H1 (cell line): Measurements from ENCODE around the gene GSTO2. TPM values are rescaled to one million over a fixed set of nuclear protein-coding genes. Genes with fewer than 3 reads are reported as not detected.

Experiments
- CTCF ChIA-PET: fragments of 300-600 bp; sonication (Branson Sonifier 250); formaldehyde crosslinking; loops from one replicate; lab custom pipeline; 2021; ENCODE audit not compliant: partially characterized antibody; lab: Charles Lee
- POLR2A ChIA-PET: fragments of 300-600 bp; sonication (Branson Sonifier 250); formaldehyde crosslinking; loops from one replicate; lab custom pipeline; 2021; ENCODE audit warnings: inconsistent platforms; ENCODE audit not compliant: partially characterized antibody; lab: Charles Lee
- DNase-seq, 2 experiments: peaks; one replicate each; pipeline versions ENCODE4 v3.0.0 to v3.0.0-alpha.2; 2010 to 2022; ENCODE audit warnings: low spot score in 2 of 2, low read depth in 1 of 2, mixed read lengths in 1 of 2
- FAIRE-seq: peaks from 2 replicates; lab custom pipeline; 2011; peaks lifted over from hg19 to GRCh38; lab: Jason Lieb, UNC
- H2AFZ ChIP-seq: 2 replicates; pipeline ENCODE4 v1.8.1; 2012; ENCODE audit warnings: low read length, inconsistent platforms
- H2AK5ac ChIP-seq: 2 replicates; pipeline ENCODE4 v1.6.1; 2013; ENCODE audit warnings: low read depth, low read length
- H2BK120ac ChIP-seq: replicated peaks from 2 replicates; pipeline ENCODE3; 2013; ENCODE audit warnings: low read depth, low read length, inconsistent platforms
- H2BK12ac ChIP-seq: 2 replicates; pipeline ENCODE4 v1.6.1; 2013; ENCODE audit warnings: low read depth, low read length
- H2BK15ac ChIP-seq: 2 replicates; pipeline ENCODE4 v1.6.1; 2013; ENCODE audit warnings: low read length
- H2BK20ac ChIP-seq: 2 replicates; pipeline ENCODE4 v1.6.1; 2013; ENCODE audit warnings: low read length
- H2BK5ac ChIP-seq: 2 replicates; pipeline ENCODE4 v1.6.1; 2013; ENCODE audit warnings: low read depth, low read length
- H3K14ac ChIP-seq: 2 replicates; pipeline ENCODE4 v1.6.1; 2013; ENCODE audit warnings: inconsistent platforms; ENCODE audit not compliant: insufficient read length
- H3K18ac ChIP-seq: 2 replicates; pipeline ENCODE4 v1.6.1; 2013; ENCODE audit warnings: low read length; ENCODE audit errors: extremely low read depth
- H3K23ac ChIP-seq: 2 replicates; pipeline ENCODE4 v1.6.1; 2013; ENCODE audit warnings: inconsistent platforms; ENCODE audit not compliant: insufficient read length
- H3K23me2 ChIP-seq: 2 replicates; pipeline ENCODE4 v1.6.1; 2013; ENCODE audit warnings: low read depth, low read length
- H3K27ac ChIP-seq: 2 replicates; pipeline ENCODE4 v1.6.1; 2011; ENCODE audit warnings: low read depth, low read length, inconsistent platforms
- H3K27me3 ChIP-seq, 4 experiments: replicated peaks in 1 of 4; 1 replicate in 1 of 4; 2 replicates in 3 of 4; pipeline versions ENCODE4 v1.6.1 to v1.8.1; 2011 to 2013; ENCODE audit warnings: low read length in 3 of 4, mild to moderate bottlenecking in 3 of 4, inconsistent platforms in 2 of 4, mixed read lengths in 2 of 4, moderate library complexity in 1 of 4; ENCODE audit not compliant: control insufficient read depth in 3 of 4, insufficient read depth in 3 of 4; ENCODE audit errors: extremely low read depth in 1 of 4
- H3K36me3 ChIP-seq, 4 experiments: 2 replicates each; pipeline versions ENCODE4 v1.6.1 to v1.8.1; 2011 to 2013; ENCODE audit warnings: mild to moderate bottlenecking in 4 of 4, low read length in 3 of 4, moderate library complexity in 2 of 4, control low read depth in 1 of 4, inconsistent platforms in 1 of 4; ENCODE audit not compliant: insufficient read depth in 4 of 4, control insufficient read depth in 2 of 4
- H3K4ac ChIP-seq: replicated peaks from 2 replicates; pipeline ENCODE3; 2013; ENCODE audit warnings: low read length, low read depth, mixed read lengths, inconsistent platforms; ENCODE audit not compliant: insufficient read length
- H3K4me1 ChIP-seq, 4 experiments: replicated peaks in 1 of 4; 1 replicate in 1 of 4; 2 replicates in 3 of 4; pipeline versions ENCODE4 v1.6.1 to v1.8.1; 2011 to 2013; ENCODE audit warnings: low read length in 3 of 4, inconsistent platforms in 2 of 4, mixed read lengths in 1 of 4; ENCODE audit not compliant: insufficient read depth in 4 of 4, control insufficient read depth in 3 of 4
- H3K4me2 ChIP-seq, 2 experiments: 2 replicates each; pipeline versions ENCODE4 v1.6.1 to v1.8.1; 2011 to 2013; ENCODE audit warnings: low read depth in 2 of 2, low read length in 2 of 2, control low read depth in 1 of 2, inconsistent platforms in 1 of 2, mild to moderate bottlenecking in 1 of 2; ENCODE audit not compliant: insufficient read depth in 1 of 2
- H3K4me3 ChIP-seq, 4 experiments: fragments of 200-600, 300-600 bp in 1 of 4; sonication (generic), shearing (Covaris generic), sonication (Bioruptor Twin) in 1 of 4; 2 replicates each; pipeline versions ENCODE4 v1.5.1 to v1.8.1; 2011 to 2016; ENCODE audit warnings: low read length in 4 of 4, low read depth in 3 of 4, control low read depth in 2 of 4, inconsistent platforms in 2 of 4, mild to moderate bottlenecking in 2 of 4, mixed read lengths in 1 of 4, moderate library complexity in 1 of 4; ENCODE audit not compliant: insufficient read depth in 2 of 4; ENCODE audit errors: extremely low read depth in 1 of 4
- H3K56ac ChIP-seq: replicated peaks from 2 replicates; pipeline ENCODE3; 2013; ENCODE audit warnings: low read depth, mild to moderate bottlenecking, mixed read lengths, low read length, inconsistent platforms; ENCODE audit not compliant: insufficient read length
- H3K79me1 ChIP-seq: 2 replicates; pipeline ENCODE4 v1.6.1; 2013; ENCODE audit warnings: low read depth, low read length, control low read depth
- H3K79me2 ChIP-seq, 2 experiments: 2 replicates each; pipeline versions ENCODE4 v1.6.1 to v1.8.1; 2012 to 2013; ENCODE audit warnings: low read length in 2 of 2, mild to moderate bottlenecking in 2 of 2, inconsistent platforms in 1 of 2; ENCODE audit not compliant: insufficient read depth in 2 of 2, control insufficient read depth in 1 of 2
- H3K9ac ChIP-seq, 4 experiments: replicated peaks in 1 of 4; 1 replicate in 1 of 4; 2 replicates in 3 of 4; pipeline versions ENCODE4 v1.6.1 to v1.8.1; 2011 to 2013; ENCODE audit warnings: low read depth in 3 of 4, low read length in 3 of 4, control low read depth in 2 of 4, mild to moderate bottlenecking in 2 of 4, moderate library complexity in 2 of 4, inconsistent platforms in 1 of 4; ENCODE audit errors: extremely low read depth in 1 of 4
- H3K9me3 ChIP-seq, 2 experiments: 2 replicates each; pipeline versions ENCODE4 v1.6.1 to v1.8.1; 2012 to 2013; ENCODE audit warnings: mild to moderate bottlenecking in 2 of 2, moderate library complexity in 2 of 2, control low read depth in 1 of 2, inconsistent platforms in 1 of 2, low read depth in 1 of 2, low read length in 1 of 2, mixed read lengths in 1 of 2; ENCODE audit not compliant: insufficient read depth in 2 of 2
- H4K20me1 ChIP-seq, 2 experiments: replicated peaks in 1 of 2; 2 replicates each; pipeline versions ENCODE3 to v1.8.1; 2011 to 2013; ENCODE audit warnings: inconsistent platforms in 2 of 2, low read length in 2 of 2, mild to moderate bottlenecking in 1 of 2; ENCODE audit not compliant: insufficient read depth in 2 of 2, control insufficient read depth in 1 of 2
- H4K5ac ChIP-seq: 2 replicates; pipeline ENCODE4 v1.6.1; 2013; ENCODE audit warnings: low read length, low read depth, mixed read lengths, inconsistent platforms; ENCODE audit not compliant: insufficient read length
- H4K8ac ChIP-seq: 2 replicates; pipeline ENCODE4 v1.8.0; 2013; ENCODE audit warnings: mild to moderate bottlenecking, moderate library complexity, low read length, inconsistent platforms; ENCODE audit not compliant: insufficient read depth; ENCODE audit errors: extremely low read depth
- H4K91ac ChIP-seq: replicated peaks from 2 replicates; pipeline ENCODE3; 2013; ENCODE audit warnings: low read length, mixed read lengths, inconsistent platforms; ENCODE audit not compliant: insufficient read length
- BACH1 ChIP-seq: IDR thresholded peaks from 2 replicates; pipeline ENCODE4 v1.6.1; 2012; ENCODE audit warnings: low read length, improper control_type of control experiment
- KDM4A ChIP-seq: IDR thresholded peaks from one replicate; pipeline ENCODE4 v1.7.1; 2012; ENCODE audit warnings: low read depth, mild to moderate bottlenecking, moderate library complexity, low read length, inconsistent platforms; ENCODE audit not compliant: severe bottlenecking
- RBBP5 ChIP-seq: IDR thresholded peaks from 2 replicates; pipeline ENCODE4 v1.7.1; 2012; ENCODE audit warnings: low read depth, mild to moderate bottlenecking, inconsistent platforms, low read length, moderate library complexity, borderline replicate concordance
- SRF ChIP-seq: IDR thresholded peaks from 2 replicates; pipeline ENCODE4 v1.6.1; 2011; ENCODE audit warnings: mild to moderate bottlenecking, low read depth, low read length, moderate library complexity
- TAF1 ChIP-seq: IDR thresholded peaks from 2 replicates; pipeline ENCODE4 v1.6.1; 2011; ENCODE audit warnings: mild to moderate bottlenecking, low read depth, low read length
- TAF7 ChIP-seq: optimal IDR thresholded peaks from 2 replicates; pipeline ENCODE3; 2011; ENCODE audit warnings: low read depth, mild to moderate bottlenecking, inconsistent platforms, low read length, moderate library complexity, borderline replicate concordance
- TEAD4 ChIP-seq: IDR thresholded peaks from 2 replicates; pipeline ENCODE4 v1.6.1; 2012; ENCODE audit warnings: low read depth, low read length, inconsistent platforms, mixed read lengths
- WGBS, 2 experiments: shearing (Covaris generic) in 1 of 2; methylation state at CpG; one replicate each; pipeline versions ENCODE4 v1.1.6 to v1.1.7; 2013 to 2015; ENCODE audit warnings: low lambda C conversion rate in 2 of 2, mixed read lengths in 2 of 2, inconsistent platforms in 1 of 2, low coverage in 1 of 2, missing lambda C conversion rate in 1 of 2; ENCODE audit not compliant: insufficient replicate concordance in 2 of 2, insufficient coverage in 1 of 2, insufficient read length in 1 of 2; ENCODE audit errors: extremely low coverage in 1 of 2, missing lambda C conversion rate in 1 of 2; 5-methylcytosine and 5-hydroxymethylcytosine counted together
- polyA plus RNA-seq, 7 experiments: library from polyadenylated mRNA; depleted of rRNA in 3 of 7; stranded (reverse) in 5 of 7; unstranded in 2 of 7; fragments of >200 nt in 5 of 7; fragments of 200-250 nt in 2 of 7; gene quantifications; 1 replicate in 5 of 7; 2 replicates in 1 of 7; 4 replicates in 1 of 7; pipeline versions ENCODE4 v1.2.1 to v1.2.3, GENCODE V29; 2011 to 2013; ENCODE audit warnings: missing spikeins in 2 of 7, mixed read lengths in 2 of 7
- total RNA-seq: library from RNA; stranded (reverse); fragmentation: NEBNext Ultra II Directional; extraction: Animal tissue kit (Norgen Biotek cat#: 25700); gene quantifications from 2 replicates; pipeline ENCODE4 v1.2.1, GENCODE V29; 2021

GSTO2 gene
- total and polyA plus RNA-seq, 2 of the 8 experiments (the other 6 are each of a cell fraction or from before 2014, with no cell fraction given), result 13.1 to 41.7 TPM

DNA sequence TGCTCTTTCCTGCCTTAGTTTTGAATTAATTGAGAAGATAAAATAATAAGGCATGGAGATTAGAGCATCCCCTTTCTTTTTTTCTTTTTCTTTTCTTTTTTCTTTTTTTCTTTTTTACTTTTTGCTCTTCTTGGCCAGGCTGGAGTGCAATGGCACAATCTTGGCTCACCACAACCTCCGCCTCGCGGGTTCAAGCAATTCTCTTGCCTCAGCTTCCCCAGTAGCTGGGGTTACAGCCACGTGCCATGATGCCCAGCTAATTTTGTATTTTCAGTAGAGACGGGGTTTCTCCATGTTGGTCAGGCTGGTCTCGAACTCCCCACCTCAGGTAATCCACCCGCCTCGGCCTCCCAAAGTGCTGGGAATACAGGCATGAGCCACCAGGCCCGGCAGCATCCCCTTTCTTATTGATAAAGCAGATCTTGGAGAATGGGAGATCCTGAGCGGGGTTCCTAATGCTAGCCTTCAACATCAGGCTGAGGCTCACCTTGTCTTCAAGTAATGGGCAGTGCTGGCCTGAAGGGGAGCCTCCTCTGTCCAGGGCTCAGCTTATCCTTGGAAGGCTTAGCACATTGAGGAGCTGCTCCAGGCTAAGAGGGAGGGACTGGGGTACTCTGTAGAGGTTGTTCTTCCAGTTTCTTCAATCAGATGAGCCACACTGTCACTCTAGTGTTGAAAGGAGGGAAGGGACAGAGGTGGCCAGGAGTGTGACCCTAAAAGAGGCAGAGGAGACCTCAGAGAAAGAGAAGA is 27.9 kb downstream of the GSTO2 start:
- Histone ChIP-seq H3K27me3 (no peaks in the 10 kb centered on the region), H2BK120ac (no peak overlapping the region), H4K8ac (no peak overlapping the region), H3K14ac (no peak overlapping the region), H2BK15ac (no peak overlapping the region), H3K23ac (no peak overlapping the region), H3K18ac (no peak overlapping the region), H3K4me1 (no peaks in the 10 kb centered on the region; a peak in 2 of 7 replicates), H3K79me2 (no peaks in the 10 kb centered on the region), H2AFZ (no peak overlapping the region), H3K23me2 (no peaks in the 10 kb centered on the region), H3K9me3 (no peaks in the 10 kb centered on the region), H2BK5ac (no peak overlapping the region), H3K79me1 (no peaks in the 10 kb centered on the region), H3K9ac (no peak overlapping the region), H3K4ac (no peak overlapping the region), H2BK20ac (no peak overlapping the region), H3K36me3 (peaks cover 0 to 2% (median 0%) of the 10 kb centered on the region in 4 experiments; a peak in 2 of 8 replicates), H3K4me2 (no peak overlapping the region), H4K5ac (no peak overlapping the region), H2AK5ac (no peak overlapping the region; the same call in 1 of the 2 replicates), H4K20me1 (no peaks in the 10 kb centered on the region), H4K91ac (no peak overlapping the region), H2BK12ac (no peak overlapping the region), H3K56ac (no peak overlapping the region), H3K4me3 (no peak overlapping the region), H3K27ac (no peak overlapping the region)
- POLR2A ChIA-PET, result interaction anchor here (0.7 kb wide), 1 partner anchor 23 kb away, joined by 4 read pairs; no protein-coding TSS in a partner anchor
- WGBS, 2 experiments, result 89% methylated on average over 10 of the region's 10 CpGs; no CpG with 5 or more reads in 1 of the 2 experiments
- no peak for DNase-seq
- TF ChIP-seq BACH1 (no peak), TAF1 (no peak), TEAD4 (no peak), RBBP5 (no peak), TAF7 (no peak), SRF (no peak), KDM4A (no peak)
- no peak for FAIRE-seq
- CTCF ChIA-PET, result interaction anchor here (0.6 to 16.1 kb wide), 9 partner anchors 11 to 156 kb away, joined by 3 to 379 read pairs (median 13); partner anchors contain the start of genes CFAP58 and ITPRIP
